KOPT-K1 (cell line): Measurements from ENCODE around the gene ZNF560.
"Not testable (repeated sequence)": the region's sequence is repeated elsewhere in the genome, so short reads cannot be mapped to it uniquely, and the experiment has no call there.

Source experiments
- H3K27ac ChIP-seq: fragments of 200-600 bp; sonication (generic); 2 replicates; pipeline ENCODE4 v1.5.1; 2016; ENCODE audit warnings: antibody characterized with exemption, mild to moderate bottlenecking, low read depth, low read length; ENCODE audit not compliant: poor library complexity, severe bottlenecking
- H3K36me3 ChIP-seq: fragments of 200-600 bp; sonication (generic); 2 replicates; pipeline ENCODE4 v1.5.1; 2017; ENCODE audit warnings: antibody characterized with exemption, mild to moderate bottlenecking, low read length, moderate library complexity; ENCODE audit not compliant: insufficient read depth
- H3K9me3 ChIP-seq: fragments of 200-600 bp; sonication (generic); 2 replicates; pipeline ENCODE4 v1.5.1; 2017; ENCODE audit warnings: antibody characterized with exemption, low read length, mild to moderate bottlenecking; ENCODE audit not compliant: insufficient read depth, poor library complexity, severe bottlenecking

Gene ZNF560

DNA sequence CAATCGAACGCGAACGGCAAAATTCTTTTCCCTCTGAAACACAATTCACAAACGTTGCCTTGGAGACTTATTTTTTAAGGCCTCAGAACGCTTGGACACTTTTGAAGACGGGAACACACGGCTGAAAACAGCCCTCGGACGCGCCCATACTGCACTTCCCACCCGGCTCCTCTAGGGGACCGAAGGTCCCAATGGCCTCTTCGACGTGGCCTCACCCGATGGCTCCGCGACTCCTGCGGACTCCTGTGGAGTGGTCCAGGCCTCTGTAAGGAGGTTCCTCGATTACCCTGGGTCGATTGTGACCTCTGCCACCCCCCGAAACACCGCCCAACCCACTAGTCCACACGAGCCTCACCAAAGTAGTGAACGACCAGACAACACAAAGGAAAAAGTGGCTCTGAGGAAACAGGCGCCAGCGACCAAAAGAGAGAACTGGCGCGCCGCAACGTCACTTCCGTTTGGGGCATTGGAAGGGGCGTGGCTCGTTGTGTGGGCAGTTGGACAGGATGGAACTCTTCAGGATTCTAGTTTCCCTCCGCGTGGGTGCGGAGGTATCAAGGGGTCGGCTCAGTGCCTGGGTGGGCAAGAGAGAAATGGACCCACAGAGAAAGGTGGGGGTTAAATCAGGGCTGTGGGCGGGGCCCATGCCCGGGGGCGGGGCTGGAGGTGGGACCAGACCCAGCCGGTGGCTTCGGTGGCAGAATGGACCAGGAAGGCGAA lies at the start of gene ZNF560:
TSS of gene ZNF560 (minus strand) at position 434 of the 720 bp plus-strand sequence. CDS start 23,303 bp downstream, outside the sequence.
- H3K36me3 ChIP-seq: no peaks in the 10 kb centered on the region
- peaks cover 47% of the 10 kb centered on the region for H3K9me3 ChIP-seq
- no peak within 1 kb of the TSS for H3K27ac ChIP-seq

- Histone ChIP-seq H3K36me3 (no peaks in the 10 kb centered on the region), H3K27ac (no peak overlapping the region), H3K9me3 (peaks cover 32% of the 10 kb centered on the region)
Observed at GRCh38 chr19:9547870-9548269, 49.5 kb upstream of the ZNF560 start.

DNA sequence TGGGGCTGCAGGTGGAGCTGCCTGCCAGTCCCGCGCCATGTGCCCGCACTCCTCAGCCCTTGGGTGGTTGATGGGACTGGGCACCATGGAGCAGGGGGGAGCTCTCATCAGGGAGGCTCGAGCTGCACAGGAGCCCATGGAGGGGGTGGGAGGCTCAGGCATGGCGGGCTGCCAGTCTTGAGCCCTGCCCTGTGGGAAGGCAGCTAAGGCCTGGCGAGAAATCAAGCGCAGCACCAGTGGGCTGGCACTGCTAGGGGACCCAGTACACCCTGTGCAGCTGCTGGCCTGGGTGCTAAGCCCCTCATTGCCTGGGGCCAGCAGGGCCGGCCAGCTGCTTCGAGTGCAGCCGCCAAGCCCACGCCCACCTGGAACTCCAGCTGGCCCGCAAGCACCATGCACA lies 42.9 kb upstream of the ZNF560 start:
- H3K36me3 ChIP-seq, H3K27ac ChIP-seq: not testable (repeated sequence)
- H3K9me3 ChIP-seq: peaks cover 19% of the 10 kb centered on the region

GRCh38 chr19:9539921-9540320 lies 41.5 kb upstream of the ZNF560 start:
- not testable (repeated sequence) for H3K27ac ChIP-seq
- Histone ChIP-seq H3K36me3 (peaks cover 18% of the 10 kb centered on the region), H3K9me3 (peaks cover 26% of the 10 kb centered on the region)

DNA sequence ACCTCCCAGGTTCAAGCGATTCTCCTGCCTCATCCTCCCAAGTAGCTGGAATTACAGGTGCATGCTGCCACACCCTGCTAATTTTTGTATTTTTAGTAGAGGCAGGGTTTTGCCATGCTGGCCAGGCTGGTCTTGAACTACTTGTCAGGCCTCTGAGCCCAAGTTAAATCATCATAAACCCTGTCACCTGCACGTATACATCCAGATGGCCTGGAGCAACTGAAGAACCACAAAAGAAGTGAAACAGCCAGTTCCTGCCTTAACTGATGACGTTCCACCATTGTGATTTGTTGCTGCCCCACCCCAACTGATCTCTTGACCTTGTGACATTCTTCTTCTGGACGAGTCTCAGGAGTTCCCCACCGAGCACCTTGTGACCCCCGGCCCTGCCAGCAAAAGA lies 40.8 kb upstream of the ZNF560 start:
- peaks cover 26% of the 10 kb centered on the region for H3K9me3 ChIP-seq
- H3K27ac ChIP-seq: not testable (repeated sequence)
- H3K36me3 ChIP-seq: peaks cover 25% of the 10 kb centered on the region

- Histone ChIP-seq H3K36me3 (peaks cover 33% of the 10 kb centered on the region), H3K27ac (peak within 1 kb of the TSS; percentile 68), H3K9me3 (peaks cover 34% of the 10 kb centered on the region)
Observed at GRCh38 chr19:9538183-9539058, 40.0 kb upstream of the ZNF560 start, which contains the start of gene ZNF426. Gene ZNF426, minus strand, starts transcription at chr19:9538645. Its CDS starts 2,413 bp downstream, at chr19:9536232.

DNA sequence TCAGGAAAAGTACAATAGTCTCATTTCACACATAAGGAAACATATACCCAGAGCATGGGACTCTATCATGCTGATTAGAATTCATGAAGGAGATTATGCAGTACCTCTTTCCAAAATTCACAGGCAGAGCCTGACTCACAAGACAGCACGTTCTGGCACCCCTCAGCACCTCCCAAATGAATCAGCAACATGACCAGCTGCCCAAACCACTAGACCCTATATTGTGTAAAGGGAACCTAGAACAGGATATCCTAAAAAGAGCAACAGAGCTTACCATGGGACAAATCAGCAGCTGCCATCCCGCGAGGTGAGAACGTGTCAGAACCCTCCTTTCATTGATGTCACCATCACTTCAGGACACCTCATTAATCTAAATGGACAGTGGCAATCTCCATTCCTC lies 37.5 kb upstream of the ZNF560 start:
- Histone ChIP-seq H3K9me3 (peaks cover 51% of the 10 kb centered on the region), H3K27ac (no peak overlapping the region), H3K36me3 (peaks cover 58% of the 10 kb centered on the region)

- H3K27ac ChIP-seq: no peak overlapping the region
- H3K36me3 ChIP-seq: peaks cover 98% of the 10 kb centered on the region
- peaks cover 79% of the 10 kb centered on the region for H3K9me3 ChIP-seq
Observed at GRCh38 chr19:9531933-9532332, 33.5 kb upstream of the ZNF560 start.

- no peak overlapping the region for H3K27ac ChIP-seq
Observed at GRCh38 chr19:9528757-9529336, 30.4 kb upstream of the ZNF560 start.

GRCh38 chr19:9523885-9524474 lies 25.6 kb upstream of the ZNF560 start:
- peaks cover 98% of the 10 kb centered on the region for H3K9me3 ChIP-seq

More at GRCh38 chr19:9528757-9529336, 30.4 kb upstream of the ZNF560 start:
- Histone ChIP-seq H3K9me3 (peaks cover 100% of the 10 kb centered on the region), H3K36me3 (peaks cover 89% of the 10 kb centered on the region)

GRCh38 chr19:9507285-9507684 lies 8.9 kb upstream of the ZNF560 start:
- no peak overlapping the region for H3K27ac ChIP-seq
- H3K36me3 ChIP-seq: no peaks in the 10 kb centered on the region
- peaks cover 43% of the 10 kb centered on the region for H3K9me3 ChIP-seq

More at GRCh38 chr19:9523885-9524474, 25.6 kb upstream of the ZNF560 start:
- H3K36me3 ChIP-seq: peaks cover 55% of the 10 kb centered on the region
- no peak overlapping the region for H3K27ac ChIP-seq

DNA sequence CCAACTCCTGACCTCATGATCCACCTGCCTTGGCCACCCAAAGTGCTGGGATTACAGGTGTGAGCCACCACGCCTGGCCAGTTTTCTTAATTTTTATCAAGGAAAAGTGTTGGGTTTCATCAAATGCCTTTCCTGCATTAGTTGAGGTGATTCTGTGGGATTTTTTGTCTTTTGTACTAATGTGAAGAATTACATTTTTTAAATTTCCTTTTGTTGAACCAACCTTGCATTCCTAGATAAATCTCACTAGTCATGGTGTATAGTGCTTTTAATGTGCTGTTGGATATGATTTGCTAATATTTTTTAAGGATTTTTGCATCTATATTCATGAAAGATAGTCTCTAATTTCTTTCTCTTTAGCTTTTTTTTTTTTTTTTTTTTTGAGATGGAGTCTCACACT lies 2.4 kb upstream of the ZNF560 start:
- Histone ChIP-seq H3K9me3 (peaks cover 47% of the 10 kb centered on the region), H3K27ac (no peak overlapping the region), H3K36me3 (no peaks in the 10 kb centered on the region)

DNA sequence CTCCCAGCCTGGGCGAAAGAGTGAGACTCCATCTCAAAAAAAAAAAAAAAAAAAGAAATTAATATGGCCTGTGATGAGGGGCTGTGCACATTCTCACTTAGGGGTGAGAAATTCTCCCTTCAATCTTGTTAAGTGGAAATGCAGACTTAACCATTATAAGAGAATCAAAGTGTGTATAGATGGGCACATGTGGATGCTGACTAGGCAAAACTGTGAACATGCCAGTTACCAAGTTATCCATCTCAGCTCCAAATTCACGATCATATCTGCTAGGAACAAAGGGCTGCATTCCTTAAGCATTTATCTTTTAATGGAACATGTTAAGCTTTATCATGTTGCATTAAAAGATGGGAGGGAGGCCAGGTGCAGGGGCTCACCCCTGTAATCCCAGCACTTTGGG lies 4.3 kb downstream of the ZNF560 start:
- H3K9me3 ChIP-seq: peaks cover 32% of the 10 kb centered on the region
- no peaks in the 10 kb centered on the region for H3K36me3 ChIP-seq

GRCh38 chr19:9487016-9487415 lies 11.4 kb downstream of the ZNF560 start:
- Histone ChIP-seq H3K9me3 (peaks cover 39% of the 10 kb centered on the region), H3K27ac (no peak overlapping the region), H3K36me3 (no peaks in the 10 kb centered on the region)

More for the DNA sequence above, 4.3 kb downstream of the ZNF560 start:
- H3K27ac ChIP-seq: no peak overlapping the region

GRCh38 chr19:9485140-9485539 lies 13.3 kb downstream of the ZNF560 start:
- Histone ChIP-seq H3K9me3 (peaks cover 39% of the 10 kb centered on the region), H3K27ac (no peak overlapping the region), H3K36me3 (no peaks in the 10 kb centered on the region)
